ENCODE data around the gene ARHGAP4. TPM values are rescaled to one million over a fixed set of nuclear protein-coding genes. Genes with fewer than 3 reads are reported as not detected.

The ARHGAP4 gene
- total RNA-seq, 4 donors from 2014 or later: 23.0 to 90.9 (median 32.7) TPM

GRCh38 chrX:153964105-153964504, 38.0 kb upstream of the ARHGAP4 start:
- WGBS, 2 donors: 70 to 87% methylated on average over 2 to 14 of the region's 14 CpGs
- no peak for DNase-seq (ENCODE audit: low spot score in 2 of 2)
- peaks cover 0 to 49% (median 3%) of the 10 kb centered on the region in 3 donors for H3K36me3 ChIP-seq

GRCh38 chrX:153963546-153963945, 37.5 kb upstream of the ARHGAP4 start:
- Histone ChIP-seq H3K27me3 (no peaks in the 10 kb centered on the region), H3K4me1 (peaks cover 0 to 40% (median 24%) of the 10 kb centered on the region in 4 donors), H3K9me3 (no peaks in the 10 kb centered on the region), H3K36me3 (peaks cover 0 to 55% (median 4%) of the 10 kb centered on the region in 3 donors), H3K27ac (peak overlapping the region in 2 of 4 donors; percentile 70 to 96), H3K4me3 (no peak overlapping the region)
- 64 to 88% methylated on average over 6 to 12 of the region's 12 CpGs for WGBS, 2 donors
- no peak for DNase-seq (ENCODE audit: low spot score in 2 of 2)
- TF ChIP-seq POLR2A (IDR thresholded peaks at IDR 0.05) (no peak), CTCF (IDR thresholded peaks at IDR 0.05) (no peak), EP300 (IDR thresholded peaks at IDR 0.05) (no peak)

More at GRCh38 chrX:153964105-153964504, 38.0 kb upstream of the ARHGAP4 start:
- Histone ChIP-seq H3K4me1 (peaks cover 0 to 46% (median 29%) of the 10 kb centered on the region in 4 donors), H3K27me3 (no peaks in the 10 kb centered on the region), H3K9me3 (no peaks in the 10 kb centered on the region), H3K4me3 (no peak overlapping the region), H3K27ac (peak overlapping the region in 2 of 4 donors; percentile 70 to 96)
- no peak for TF ChIP-seq EP300 (IDR thresholded peaks at IDR 0.05)
- TF ChIP-seq CTCF (IDR thresholded peaks at IDR 0.05): no peak

- Histone ChIP-seq H3K9me3 (no peaks in the 10 kb centered on the region), H3K4me1 (peaks cover 0 to 18% (median 4%) of the 10 kb centered on the region in 4 donors), H3K27me3 (no peaks in the 10 kb centered on the region), H3K4me3 (no peak overlapping the region), H3K36me3 (peaks cover 0 to 77% (median 4%) of the 10 kb centered on the region in 3 donors), H3K27ac (peak overlapping the region in 1 of 4 donors; percentile 96)
- WGBS, 2 donors: 88 to 89% methylated on average over 8 of the region's 11 CpGs
- no peak for DNase-seq (ENCODE audit: low spot score in 2 of 2)
- TF ChIP-seq POLR2A (IDR thresholded peaks at IDR 0.05) (no peak), EP300 (IDR thresholded peaks at IDR 0.05) (peak in 1 of 2 donors; percentile 31)
Observed at GRCh38 chrX:153961292-153961691, 35.2 kb upstream of the ARHGAP4 start.

- TF ChIP-seq EP300 (IDR thresholded peaks at IDR 0.05) (no peak), CTCF (IDR thresholded peaks at IDR 0.05) (no peak), POLR2A (IDR thresholded peaks at IDR 0.05) (no peak)
- H3K27ac ChIP-seq: peak overlapping the region in 1 of 4 donors; percentile 96
Observed at GRCh38 chrX:153960786-153961185, 34.7 kb upstream of the ARHGAP4 start.

GRCh38 chrX:153960077-153960476, 34.0 kb upstream of the ARHGAP4 start:
- Histone ChIP-seq H3K36me3 (peaks cover 0 to 90% (median 4%) of the 10 kb centered on the region in 3 donors), H3K4me1 (peaks cover 0 to 6% (median 0%) of the 10 kb centered on the region in 4 donors), H3K27ac (peak overlapping the region in 1 of 4 donors; percentile 11), H3K9me3 (no peaks in the 10 kb centered on the region), H3K4me3 (no peak overlapping the region), H3K27me3 (no peaks in the 10 kb centered on the region)
- no peak for DNase-seq (ENCODE audit: low spot score in 2 of 2)
- WGBS, 2 donors: 93 to 98% methylated on average over 14 to 16 of the region's 16 CpGs
- TF ChIP-seq EP300 (IDR thresholded peaks at IDR 0.05) (no peak), POLR2A (IDR thresholded peaks at IDR 0.05) (no peak)

More at GRCh38 chrX:153960786-153961185, 34.7 kb upstream of the ARHGAP4 start:
- Histone ChIP-seq H3K27me3 (no peaks in the 10 kb centered on the region), H3K4me3 (no peak overlapping the region), H3K4me1 (peaks cover 0 to 13% (median under 1%) of the 10 kb centered on the region in 4 donors), H3K9me3 (no peaks in the 10 kb centered on the region), H3K36me3 (peaks cover 0 to 82% (median 4%) of the 10 kb centered on the region in 3 donors)
- DNase-seq (ENCODE audit: low spot score in 2 of 2): no peak
- 91 to 92% methylated on average over 8 to 22 of the region's 22 CpGs for WGBS, 2 donors

GRCh38 chrX:153959649-153960048, 33.6 kb upstream of the ARHGAP4 start:
- WGBS, 2 donors: 81 to 90% methylated on average over 6 to 15 of the region's 15 CpGs
- no peak overlapping the region for H3K4me3 ChIP-seq
- no peaks in the 10 kb centered on the region for H3K27me3 ChIP-seq
- H3K36me3 ChIP-seq: peaks cover 0 to 94% (median 4%) of the 10 kb centered on the region in 3 donors
- TF ChIP-seq CTCF (IDR thresholded peaks at IDR 0.05) (no peak), POLR2A (IDR thresholded peaks at IDR 0.05) (no peak), EP300 (IDR thresholded peaks at IDR 0.05) (no peak)
- DNase-seq (ENCODE audit: low spot score in 2 of 2): no peak
- H3K9me3 ChIP-seq: no peaks in the 10 kb centered on the region
- H3K4me1 ChIP-seq: peaks cover 0 to 2% (median 0%) of the 10 kb centered on the region in 4 donors
- H3K27ac ChIP-seq: no peak overlapping the region

All from tibial nerve (tissue), 4 donors.